GM06990 (cell line): ENCODE measurements around the gene MIDN.

Source experiments
- DNase-seq: peaks from one replicate; pipeline ENCODE4 v3.0.0-alpha.2; 2011; ENCODE audit not compliant: insufficient read length; ENCODE audit errors: extremely low read depth
- H3K27me3 ChIP-seq: replicated peaks from 2 replicates; pipeline ENCODE4 v1.6.0; 2011; ENCODE audit warnings: low read length; ENCODE audit not compliant: control insufficient read depth, insufficient read depth
- H3K36me3 ChIP-seq: 2 replicates; pipeline ENCODE4 v1.5.1; 2011; ENCODE audit warnings: low read length; ENCODE audit not compliant: control insufficient read depth, insufficient read depth
- H3K4me3 ChIP-seq: replicated peaks from 2 replicates; pipeline ENCODE4 v1.5.1; 2011; ENCODE audit warnings: low read depth, mild to moderate bottlenecking, control low read depth, low read length
- CTCF ChIP-seq: IDR thresholded peaks from 2 replicates; pipeline ENCODE4 v1.5.1; 2011; ENCODE audit warnings: low read length, control low read depth, mild to moderate bottlenecking, inconsistent platforms; ENCODE audit not compliant: insufficient read depth, poor library complexity, severe bottlenecking

The MIDN gene

GRCh38 chr19:1284293-1284978 is 36.1 kb downstream of the MIDN start:
- no peak for DNase-seq
- no peak for TF ChIP-seq CTCF
- H3K4me3 ChIP-seq, result no peak overlapping the region
- no peaks in the 10 kb centered on the region; the same call in 1 of the 2 replicates for H3K27me3 ChIP-seq
- H3K36me3 ChIP-seq, result no peaks in the 10 kb centered on the region

GRCh38 chr19:1284979-1285736 is 36.8 kb downstream of the MIDN start:
- Histone ChIP-seq H3K4me3 (no peak overlapping the region), H3K36me3 (no peaks in the 10 kb centered on the region), H3K27me3 (no peaks in the 10 kb centered on the region; the same call in none of the 2 replicates)
- TF ChIP-seq CTCF, result no peak
- no peak for DNase-seq

- no peak within 1 kb of the TSS for H3K4me3 ChIP-seq
- no peak for TF ChIP-seq CTCF
- DNase-seq, result no peak
- no peaks in the 10 kb centered on the region; the same call in none of the 2 replicates for H3K27me3 ChIP-seq
- H3K36me3 ChIP-seq, result no peaks in the 10 kb centered on the region
Measured at GRCh38 chr19:1285737-1286360, 37.5 kb downstream of the MIDN start, which contains the start of gene EFNA2. Gene EFNA2, plus strand, starts transcription at chr19:1285873. Its CDS starts 296 bp downstream, at chr19:1286169.

GRCh38 chr19:1286487-1287353 is 38.3 kb downstream of the MIDN start:
- H3K36me3 ChIP-seq, result no peaks in the 10 kb centered on the region
- TF ChIP-seq CTCF, result no peak
- no peak overlapping the region for H3K4me3 ChIP-seq
- no peaks in the 10 kb centered on the region; the same call in none of the 2 replicates for H3K27me3 ChIP-seq
- DNase-seq, result no peak
